Chondrocyte (in vitro differentiated cells): Measurements from ENCODE around the gene HIBADH. TPM values are rescaled to one million over a fixed set of nuclear protein-coding genes. Genes with fewer than 3 reads are reported as not detected.

Experiments
- DNase-seq: peaks from one replicate; pipeline ENCODE4 v3.0.0; 2021; ENCODE audit warnings: mixed read lengths, low spot score
- H3K27ac Mint-ChIP-seq: one replicate; pipeline ENCODE4 v1.8.0; 2021; ENCODE audit warnings: mild to moderate bottlenecking, moderate library complexity, mixed read lengths; ENCODE audit not compliant: unreplicated experiment
- H3K27me3 Mint-ChIP-seq: 2 replicates; pipeline ENCODE4 v1.8.0; 2021; ENCODE audit warnings: low read depth, mixed read lengths
- H3K36me3 Mint-ChIP-seq: 2 replicates; pipeline ENCODE4 v1.8.0; 2021; ENCODE audit warnings: low read depth, mixed read lengths
- H3K4me1 Mint-ChIP-seq: 2 replicates; pipeline ENCODE4 v1.8.0; 2021; ENCODE audit warnings: low read depth, mild to moderate bottlenecking, mixed read lengths
- H3K4me3 Mint-ChIP-seq: one replicate; pipeline ENCODE4 v1.8.0; 2021; ENCODE audit warnings: mild to moderate bottlenecking, moderate library complexity, mixed read lengths; ENCODE audit not compliant: unreplicated experiment
- H3K9me3 Mint-ChIP-seq: 2 replicates; pipeline ENCODE4 v1.8.0; 2021; ENCODE audit warnings: low read depth, mixed read lengths
- total RNA-seq: library from RNA; stranded (reverse); gene quantifications from 3 replicates; pipeline ENCODE4 v1.2.1, GENCODE V29; 2021
- TF ChIP-seq, protein P1 (sequence below): fragments of 200-600 bp; sonication (generic); IDR thresholded peaks from 2 replicates; pipeline ENCODE4 v1.5.0; 2021; ENCODE audit warnings: antibody characterized with exemption, mild to moderate bottlenecking, moderate library complexity

Gene HIBADH
- total RNA-seq, 1 donor from 2014 or later, result 20.6 TPM

DNA sequence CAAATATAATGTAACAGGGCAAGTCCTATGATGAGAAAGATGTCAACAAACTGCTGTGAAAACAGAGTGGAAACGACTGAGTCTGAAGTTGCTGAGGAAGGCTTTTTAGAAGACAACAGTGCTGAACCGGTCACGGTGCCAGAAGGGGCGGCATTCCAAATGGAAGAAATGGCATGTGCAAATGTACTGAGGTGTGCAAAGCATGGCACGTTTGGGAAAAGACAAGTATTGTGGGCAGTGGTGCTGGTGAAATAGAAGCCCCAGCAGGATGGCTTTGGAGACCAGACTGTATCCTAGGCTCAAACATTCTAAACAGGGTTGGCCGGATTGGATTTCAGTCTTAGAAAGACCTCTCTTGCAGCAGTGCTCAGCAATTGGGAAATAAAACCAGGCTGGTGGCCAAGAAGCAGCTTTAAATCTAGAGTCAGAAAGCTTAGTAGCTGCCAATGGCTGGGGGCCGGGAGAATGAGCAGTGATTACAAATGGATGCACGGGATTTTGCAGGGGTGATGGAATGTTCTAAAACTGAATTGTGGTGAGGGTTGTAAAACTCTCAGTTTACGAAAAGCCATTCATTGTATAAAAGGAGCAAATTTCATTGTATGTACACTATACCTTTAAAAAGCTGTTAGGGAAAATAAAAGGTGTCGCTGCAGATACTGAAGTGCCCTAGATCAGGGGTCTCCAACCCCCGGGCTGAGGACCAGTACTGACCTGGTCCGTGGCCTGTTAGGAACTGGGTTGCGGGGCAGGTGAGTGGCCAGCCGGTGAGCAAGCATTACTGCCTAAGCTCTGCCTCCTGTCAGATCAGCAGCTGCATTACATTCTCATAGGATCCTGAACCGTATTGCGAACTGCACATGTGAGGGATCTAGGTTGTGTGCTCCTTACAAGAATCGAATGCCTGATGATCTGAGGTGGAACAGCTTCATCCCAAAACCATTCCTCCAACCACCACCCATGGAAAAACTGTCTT is 141.6 kb downstream of the HIBADH start:
- Mint-ChIP-seq H3K4me3 (no peak overlapping the region), H3K4me1 (no peaks in the 10 kb centered on the region), H3K36me3 (peaks cover 22% of the 10 kb centered on the region), H3K9me3 (peaks cover 5% of the 10 kb centered on the region), H3K27ac (no peak overlapping the region), H3K27me3 (no peaks in the 10 kb centered on the region)
- TF ChIP-seq, protein P1, sequence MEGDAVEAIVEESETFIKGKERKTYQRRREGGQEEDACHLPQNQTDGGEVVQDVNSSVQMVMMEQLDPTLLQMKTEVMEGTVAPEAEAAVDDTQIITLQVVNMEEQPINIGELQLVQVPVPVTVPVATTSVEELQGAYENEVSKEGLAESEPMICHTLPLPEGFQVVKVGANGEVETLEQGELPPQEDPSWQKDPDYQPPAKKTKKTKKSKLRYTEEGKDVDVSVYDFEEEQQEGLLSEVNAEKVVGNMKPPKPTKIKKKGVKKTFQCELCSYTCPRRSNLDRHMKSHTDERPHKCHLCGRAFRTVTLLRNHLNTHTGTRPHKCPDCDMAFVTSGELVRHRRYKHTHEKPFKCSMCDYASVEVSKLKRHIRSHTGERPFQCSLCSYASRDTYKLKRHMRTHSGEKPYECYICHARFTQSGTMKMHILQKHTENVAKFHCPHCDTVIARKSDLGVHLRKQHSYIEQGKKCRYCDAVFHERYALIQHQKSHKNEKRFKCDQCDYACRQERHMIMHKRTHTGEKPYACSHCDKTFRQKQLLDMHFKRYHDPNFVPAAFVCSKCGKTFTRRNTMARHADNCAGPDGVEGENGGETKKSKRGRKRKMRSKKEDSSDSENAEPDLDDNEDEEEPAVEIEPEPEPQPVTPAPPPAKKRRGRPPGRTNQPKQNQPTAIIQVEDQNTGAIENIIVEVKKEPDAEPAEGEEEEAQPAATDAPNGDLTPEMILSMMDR, result no peak
- DNase-seq, result no peak

DNA sequence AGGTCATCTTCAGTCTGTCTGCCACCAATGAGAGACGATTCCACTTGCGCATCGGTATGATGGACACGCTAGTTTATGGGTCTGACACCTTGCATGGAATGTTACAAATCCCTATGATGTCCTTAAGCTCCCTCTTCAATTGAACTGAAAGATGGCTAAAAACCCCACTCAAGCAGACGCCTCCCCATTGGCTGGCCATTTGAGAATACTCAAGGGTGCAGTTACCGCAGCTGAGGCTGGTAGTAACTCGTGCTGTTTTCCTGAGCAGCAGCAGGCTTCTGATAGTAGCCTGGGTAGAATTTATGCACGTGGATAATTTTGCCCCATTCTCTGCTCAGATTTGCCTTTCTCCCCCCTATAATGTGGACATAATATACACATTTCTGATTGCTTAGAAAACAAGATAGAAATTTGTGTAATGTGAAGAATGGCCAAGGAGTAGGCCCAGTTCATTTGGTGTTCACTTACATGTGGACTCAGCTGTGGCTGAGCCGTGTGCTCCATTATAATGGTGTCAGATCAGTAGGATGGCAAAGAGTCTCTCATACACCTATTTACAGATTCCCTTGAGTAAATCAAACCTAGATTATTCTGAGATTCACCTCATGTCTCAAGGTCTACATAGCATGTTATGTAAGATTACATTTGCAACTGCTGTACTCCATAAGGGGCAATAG is 142.8 kb downstream of the HIBADH start:
- TF ChIP-seq, protein P1, result no peak
- Mint-ChIP-seq H3K4me1 (no peaks in the 10 kb centered on the region), H3K4me3 (no peak overlapping the region)

DNA sequence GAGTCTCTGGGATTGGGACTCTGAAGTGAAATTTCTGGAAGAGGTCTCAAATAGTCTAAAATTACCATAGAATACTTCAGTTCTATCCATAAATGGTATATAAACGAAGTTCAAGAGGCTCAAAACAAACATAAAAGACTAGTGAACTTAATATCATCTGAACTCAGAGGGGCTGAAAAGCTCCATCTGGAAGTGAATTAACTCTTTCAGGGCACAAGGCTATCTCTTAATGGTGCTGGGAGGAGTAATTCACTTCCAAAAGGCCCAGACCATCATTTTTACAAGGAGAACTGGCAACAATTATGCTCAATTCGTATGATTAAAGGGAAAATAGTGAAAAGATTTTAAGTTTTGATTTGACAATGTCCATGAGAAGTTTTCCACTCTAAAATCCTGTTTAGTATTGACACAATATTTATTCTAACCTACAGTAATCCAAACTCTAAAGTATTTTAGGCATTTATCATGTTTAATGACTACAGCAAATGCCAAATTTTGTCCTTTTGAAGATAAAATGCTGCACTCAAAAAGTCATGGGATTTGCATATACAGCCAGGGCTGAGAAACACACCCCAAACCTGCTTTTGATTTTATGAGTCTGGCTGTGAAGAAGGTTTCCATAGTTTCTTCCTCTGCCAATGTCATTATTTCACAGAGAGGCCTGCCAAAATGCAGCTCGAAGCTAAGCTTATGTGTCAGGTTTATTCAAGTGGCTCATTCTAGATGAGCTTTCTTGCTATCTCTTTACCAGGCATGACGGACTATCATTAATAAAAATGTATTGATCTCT is 143.9 kb downstream of the HIBADH start:
- peaks cover 9% of the 10 kb centered on the region for H3K36me3 Mint-ChIP-seq
- no peaks in the 10 kb centered on the region for H3K27me3 Mint-ChIP-seq
- no peak for DNase-seq
- H3K27ac Mint-ChIP-seq, result no peak overlapping the region
- no peak overlapping the region for H3K4me3 Mint-ChIP-seq
- TF ChIP-seq, protein P1, result no peak
- H3K4me1 Mint-ChIP-seq, result no peaks in the 10 kb centered on the region
- no peaks in the 10 kb centered on the region for H3K9me3 Mint-ChIP-seq

More for the DNA sequence above, 142.8 kb downstream of the HIBADH start:
- Mint-ChIP-seq H3K9me3 (peaks cover 5% of the 10 kb centered on the region), H3K27ac (no peak overlapping the region), H3K27me3 (no peaks in the 10 kb centered on the region), H3K36me3 (peaks cover 16% of the 10 kb centered on the region)
- no peak for DNase-seq

DNA sequence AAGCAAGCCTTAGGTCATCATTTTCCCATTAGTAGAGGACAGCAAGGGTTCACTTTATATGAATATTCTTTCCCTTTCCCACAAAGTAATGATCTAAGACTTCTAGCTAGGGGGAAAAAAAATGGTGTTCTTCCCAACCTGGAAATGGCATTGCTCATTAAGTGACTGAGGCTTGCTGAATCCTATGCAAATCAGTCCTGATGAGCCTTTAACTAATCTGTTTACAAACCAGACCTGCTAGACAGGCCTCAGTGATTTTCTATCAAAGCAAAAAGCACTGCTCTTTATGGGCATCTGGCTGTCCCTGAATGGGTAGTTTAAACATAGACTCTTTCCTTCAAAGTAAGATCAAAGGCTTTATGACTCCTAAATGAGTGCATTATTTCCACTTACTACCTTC is 146.3 kb downstream of the HIBADH start:
- TF ChIP-seq, protein P1, result no peak
- H3K36me3 Mint-ChIP-seq, result peaks cover 6% of the 10 kb centered on the region
- no peaks in the 10 kb centered on the region for H3K27me3 Mint-ChIP-seq
- H3K4me3 Mint-ChIP-seq, result no peak overlapping the region
- H3K4me1 Mint-ChIP-seq, result no peaks in the 10 kb centered on the region
- H3K9me3 Mint-ChIP-seq, result no peaks in the 10 kb centered on the region
- no peak for DNase-seq
- no peak overlapping the region for H3K27ac Mint-ChIP-seq

DNA sequence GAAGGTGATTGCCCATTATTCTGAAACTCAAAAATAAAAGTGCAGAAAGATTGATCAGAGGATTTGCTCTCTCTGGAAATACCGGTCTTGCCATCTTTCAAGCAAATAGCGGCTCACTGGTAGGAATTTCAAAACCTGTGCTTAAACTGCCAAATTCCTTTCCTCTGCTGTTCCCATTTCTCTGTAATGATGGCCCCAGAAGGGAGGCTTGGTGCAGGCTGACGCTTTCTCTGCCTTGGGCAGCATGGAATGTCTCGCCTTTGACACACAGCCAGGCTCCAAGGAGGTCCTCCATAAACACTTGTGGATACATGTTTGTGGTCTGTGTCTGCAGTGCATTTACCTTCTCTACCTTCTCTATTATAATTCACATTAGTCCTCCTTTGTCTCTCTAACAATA is 146.8 kb downstream of the HIBADH start:
- Mint-ChIP-seq H3K27ac (no peak overlapping the region), H3K4me3 (no peak overlapping the region), H3K9me3 (no peaks in the 10 kb centered on the region), H3K27me3 (no peaks in the 10 kb centered on the region), H3K4me1 (no peaks in the 10 kb centered on the region), H3K36me3 (peaks cover 6% of the 10 kb centered on the region)
- TF ChIP-seq, protein P1, result no peak
- DNase-seq, result no peak
